ENCODE data around the gene TAF1C.

TAF1C gene

GRCh38 chr16:84182680-84183571 lies 3.9 kb downstream of the TAF1C start:
- DNase-seq, result no peak

GRCh38 chr16:84182104-84182503 lies 4.8 kb downstream of the TAF1C start:
- no peak for DNase-seq

GRCh38 chr16:84181144-84181915 lies 5.5 kb downstream of the TAF1C start:
- DNase-seq, result no peak

GRCh38 chr16:84180519-84181140 lies 6.2 kb downstream of the TAF1C start:
- no peak for DNase-seq

- no peak for DNase-seq
Measured at GRCh38 chr16:84179612-84180320, 7.1 kb downstream of the TAF1C start.

- DNase-seq, result no peak
Measured at GRCh38 chr16:84178892-84179611, 7.8 kb downstream of the TAF1C start.

GRCh38 chr16:84178146-84178765 lies 8.6 kb downstream of the TAF1C start:
- no peak for DNase-seq

GRCh38 chr16:84177741-84178073 lies 9.2 kb downstream of the TAF1C start:
- no peak for DNase-seq

GRCh38 chr16:84176192-84177053 lies 10.4 kb downstream of the TAF1C start:
- no peak for DNase-seq

GRCh38 chr16:84175350-84176081 lies 11.3 kb downstream of the TAF1C start:
- DNase-seq, result peak; percentile 60 to 73

GRCh38 chr16:84174396-84174795 lies 12.5 kb downstream of the TAF1C start:
- DNase-seq, result no peak

GRCh38 chr16:84169765-84170310 lies 17.0 kb downstream of the TAF1C start:
- DNase-seq, result no peak

GRCh38 chr16:84166796-84167695 lies 19.8 kb downstream of the TAF1C start:
- DNase-seq, result peak; percentile 28 to 33

GRCh38 chr16:84165746-84166145 lies 21.1 kb downstream of the TAF1C start:
- no peak for DNase-seq

GRCh38 chr16:84161801-84162200 lies 25.1 kb downstream of the TAF1C start:
- DNase-seq, result no peak

- DNase-seq, result no peak
Measured at GRCh38 chr16:84161037-84161436, 25.8 kb downstream of the TAF1C start.

GRCh38 chr16:84159800-84160199 lies 27.1 kb downstream of the TAF1C start:
- DNase-seq, result no peak

- no peak for DNase-seq
Measured at GRCh38 chr16:84159007-84159406, 27.9 kb downstream of the TAF1C start.

- no peak for DNase-seq
Measured at GRCh38 chr16:84156342-84156784, 30.5 kb downstream of the TAF1C start.
